ENCODE measurements around the gene STK24. TPM values are rescaled to one million over a fixed set of nuclear protein-coding genes. Genes with fewer than 3 reads are reported as not detected.

STK24 gene
- total RNA-seq, 2 donors from 2014 or later = 50.8 to 80.3 TPM

DNA sequence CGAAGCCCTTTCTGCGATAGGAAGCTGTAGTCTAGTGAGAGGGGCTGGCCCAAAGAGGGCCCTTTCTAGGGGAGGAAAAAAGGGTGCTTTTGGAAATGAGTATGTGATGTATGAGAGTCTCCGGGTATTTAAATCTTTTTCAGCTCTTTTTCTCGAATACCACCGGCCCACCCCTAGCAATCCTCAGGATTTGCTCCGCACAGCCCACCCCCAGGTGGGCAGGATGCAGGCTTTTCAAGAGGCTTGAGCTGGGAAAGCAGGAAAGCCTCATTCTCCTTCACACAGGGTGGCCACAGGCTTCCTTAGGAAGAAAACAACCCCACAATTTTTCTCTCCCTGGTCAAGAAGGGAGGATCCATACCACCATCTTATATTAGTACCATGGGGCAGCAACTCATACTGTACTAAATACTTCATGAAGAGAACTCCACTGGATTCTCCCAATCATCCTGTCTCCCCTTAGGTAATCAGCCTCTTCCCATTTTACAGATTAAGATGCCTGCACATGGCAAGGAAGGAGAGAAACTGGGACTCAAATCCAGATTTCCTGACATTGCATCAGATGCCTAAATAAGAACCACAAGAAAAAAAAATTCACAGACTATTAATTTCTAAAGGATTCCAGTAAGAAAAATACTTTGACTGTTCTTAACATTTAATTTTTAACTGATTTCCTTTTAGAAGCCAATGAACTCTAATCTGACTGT is 84.4 kb downstream of the STK24 start:
- Histone ChIP-seq H3K4me1 (ENCODE audit: control insufficient read depth in 1 of 2, low read depth in 2 of 2) (peaks cover 2 to 9% of the 10 kb centered on the region in 2 donors), H3K9me3 (no peaks in the 10 kb centered on the region), H3K27me3 (replicated peaks; ENCODE audit: insufficient read depth) (no peaks in the 10 kb centered on the region), H3K4me3 (no peak overlapping the region), H3K36me3 (no peaks in the 10 kb centered on the region), H3K27ac (no peak overlapping the region)
- no peak for ATAC-seq (ENCODE audit: insufficient number of reproducible peaks, low FRiP score, low read depth)
- TF ChIP-seq, protein P1, sequence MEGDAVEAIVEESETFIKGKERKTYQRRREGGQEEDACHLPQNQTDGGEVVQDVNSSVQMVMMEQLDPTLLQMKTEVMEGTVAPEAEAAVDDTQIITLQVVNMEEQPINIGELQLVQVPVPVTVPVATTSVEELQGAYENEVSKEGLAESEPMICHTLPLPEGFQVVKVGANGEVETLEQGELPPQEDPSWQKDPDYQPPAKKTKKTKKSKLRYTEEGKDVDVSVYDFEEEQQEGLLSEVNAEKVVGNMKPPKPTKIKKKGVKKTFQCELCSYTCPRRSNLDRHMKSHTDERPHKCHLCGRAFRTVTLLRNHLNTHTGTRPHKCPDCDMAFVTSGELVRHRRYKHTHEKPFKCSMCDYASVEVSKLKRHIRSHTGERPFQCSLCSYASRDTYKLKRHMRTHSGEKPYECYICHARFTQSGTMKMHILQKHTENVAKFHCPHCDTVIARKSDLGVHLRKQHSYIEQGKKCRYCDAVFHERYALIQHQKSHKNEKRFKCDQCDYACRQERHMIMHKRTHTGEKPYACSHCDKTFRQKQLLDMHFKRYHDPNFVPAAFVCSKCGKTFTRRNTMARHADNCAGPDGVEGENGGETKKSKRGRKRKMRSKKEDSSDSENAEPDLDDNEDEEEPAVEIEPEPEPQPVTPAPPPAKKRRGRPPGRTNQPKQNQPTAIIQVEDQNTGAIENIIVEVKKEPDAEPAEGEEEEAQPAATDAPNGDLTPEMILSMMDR (IDR thresholded peaks at IDR 0.05) = no peak
- DNase-seq (ENCODE audit: low spot score) = no peak

DNA sequence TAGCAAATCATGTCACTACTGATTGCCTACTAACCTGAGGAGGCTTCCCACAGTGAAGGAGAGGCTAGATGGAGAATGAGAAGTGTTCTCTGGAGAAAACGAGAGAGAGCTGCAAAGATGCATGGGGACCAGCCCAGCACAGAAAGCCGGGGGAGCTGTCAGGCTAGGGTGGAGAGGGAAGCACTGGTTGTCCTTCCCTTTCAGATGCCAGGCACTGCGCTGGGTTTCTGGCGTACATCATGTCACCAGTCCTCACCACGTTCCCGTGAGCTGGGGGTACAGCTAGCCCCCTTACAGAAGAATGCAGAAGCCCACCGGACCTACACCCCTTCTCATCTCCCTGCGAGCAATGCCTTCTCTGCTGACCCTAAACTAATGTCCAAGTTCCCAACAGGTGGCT is 86.0 kb downstream of the STK24 start:
- DNase-seq (ENCODE audit: low spot score) = no peak

DNA sequence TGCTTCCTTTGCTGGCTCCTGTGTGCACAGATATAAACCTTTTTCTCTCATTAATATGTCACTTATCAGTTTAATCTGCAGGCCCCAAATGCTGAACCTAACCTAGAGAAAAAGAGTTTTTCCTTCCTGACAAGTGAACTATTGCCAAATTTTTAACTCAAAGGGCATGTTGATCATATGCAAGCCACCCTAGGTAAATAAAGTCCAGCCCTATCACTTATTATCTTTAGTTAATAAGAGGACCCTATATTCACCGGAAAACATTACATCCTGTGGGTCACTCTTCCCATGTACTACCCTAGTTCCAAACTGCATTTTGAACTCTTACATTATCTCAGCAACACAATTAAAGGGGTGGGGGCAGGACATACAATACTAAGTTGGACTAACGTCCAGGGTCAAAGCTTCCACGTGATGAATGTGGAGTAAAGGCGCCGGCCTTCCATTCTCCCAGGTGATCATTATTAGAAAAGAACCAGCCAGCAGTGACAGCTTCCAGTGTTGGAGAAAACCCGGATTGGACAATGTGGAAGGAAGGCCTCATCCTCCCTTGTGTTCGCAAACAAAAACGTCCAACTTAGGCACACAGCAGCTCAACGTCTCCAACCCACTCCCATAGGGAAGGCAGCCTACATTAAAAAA is 86.6 kb downstream of the STK24 start:
- H3K27ac ChIP-seq = no peak overlapping the region
- TF ChIP-seq, protein P1 (IDR thresholded peaks at IDR 0.05) = no peak
- DNase-seq (ENCODE audit: low spot score) = no peak

More for the DNA sequence above, 86.0 kb downstream of the STK24 start:
- Histone ChIP-seq H3K27ac (no peak overlapping the region), H3K36me3 (no peaks in the 10 kb centered on the region), H3K4me1 (ENCODE audit: control insufficient read depth in 1 of 2, low read depth in 2 of 2) (peaks cover under 1 to 2% of the 10 kb centered on the region in 2 donors), H3K27me3 (replicated peaks; ENCODE audit: insufficient read depth) (no peaks in the 10 kb centered on the region), H3K9me3 (no peaks in the 10 kb centered on the region), H3K4me3 (no peak overlapping the region)
- TF ChIP-seq, protein P1 (IDR thresholded peaks at IDR 0.05) = no peak
- ATAC-seq (ENCODE audit: insufficient number of reproducible peaks, low FRiP score, low read depth) = no peak

DNA sequence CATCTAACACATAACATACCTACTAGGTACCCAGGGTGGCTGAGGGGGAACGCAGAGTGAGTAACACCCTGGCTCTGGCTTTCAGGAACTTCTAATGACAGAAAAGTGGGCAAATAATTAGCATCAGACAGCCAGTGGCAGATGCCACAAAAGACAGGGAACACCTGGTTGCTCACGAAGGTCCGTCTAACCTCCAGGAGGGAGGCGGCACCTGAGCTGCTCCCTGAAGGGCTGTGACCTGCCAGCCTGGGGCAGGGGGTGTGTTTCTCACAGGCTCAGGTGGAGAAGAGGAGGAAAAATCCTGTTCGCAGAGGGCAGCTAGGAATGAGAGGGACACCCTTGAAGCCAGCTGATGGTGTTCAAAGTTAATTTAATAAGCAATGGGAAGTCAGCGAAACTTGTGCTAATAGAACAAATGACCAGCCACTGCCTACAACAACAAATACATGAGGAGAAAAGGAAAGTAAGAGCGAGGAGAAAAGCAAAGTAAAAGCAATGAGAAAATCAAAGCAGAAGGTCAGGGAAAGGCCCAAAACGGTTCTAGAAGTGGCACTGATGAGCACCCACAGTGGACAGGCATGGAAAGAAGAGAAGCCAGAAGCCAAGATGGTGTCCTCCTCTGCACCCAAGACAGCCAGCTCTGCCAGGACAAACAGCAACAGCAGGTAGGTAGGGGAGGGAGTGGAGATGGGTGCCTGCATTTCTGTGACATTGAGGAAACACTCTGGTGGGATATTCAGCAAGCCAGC is 87.3 kb downstream of the STK24 start:
- peaks cover 8 to 13% of the 10 kb centered on the region in 2 donors for H3K4me1 ChIP-seq (ENCODE audit: control insufficient read depth in 1 of 2, low read depth in 2 of 2)
- H3K27ac ChIP-seq = no peak overlapping the region
- no peaks in the 10 kb centered on the region for H3K27me3 ChIP-seq (replicated peaks; ENCODE audit: insufficient read depth)
- no peak overlapping the region for H3K4me3 ChIP-seq
- no peaks in the 10 kb centered on the region for H3K36me3 ChIP-seq
- DNase-seq (ENCODE audit: low spot score) (no peak), ATAC-seq (ENCODE audit: insufficient number of reproducible peaks, low FRiP score, low read depth) (no peak)
- TF ChIP-seq, protein P1 (IDR thresholded peaks at IDR 0.05) = no peak
- H3K9me3 ChIP-seq = no peaks in the 10 kb centered on the region

More for the DNA sequence above, 86.6 kb downstream of the STK24 start:
- H3K27me3 ChIP-seq (replicated peaks; ENCODE audit: insufficient read depth) = no peaks in the 10 kb centered on the region
- no peaks in the 10 kb centered on the region for H3K9me3 ChIP-seq
- H3K36me3 ChIP-seq = no peaks in the 10 kb centered on the region
- H3K4me3 ChIP-seq = no peak overlapping the region
- no peak for ATAC-seq (ENCODE audit: insufficient number of reproducible peaks, low FRiP score, low read depth)
- H3K4me1 ChIP-seq (ENCODE audit: control insufficient read depth in 1 of 2, low read depth in 2 of 2) = peaks cover 6 to 7% of the 10 kb centered on the region in 2 donors

DNA sequence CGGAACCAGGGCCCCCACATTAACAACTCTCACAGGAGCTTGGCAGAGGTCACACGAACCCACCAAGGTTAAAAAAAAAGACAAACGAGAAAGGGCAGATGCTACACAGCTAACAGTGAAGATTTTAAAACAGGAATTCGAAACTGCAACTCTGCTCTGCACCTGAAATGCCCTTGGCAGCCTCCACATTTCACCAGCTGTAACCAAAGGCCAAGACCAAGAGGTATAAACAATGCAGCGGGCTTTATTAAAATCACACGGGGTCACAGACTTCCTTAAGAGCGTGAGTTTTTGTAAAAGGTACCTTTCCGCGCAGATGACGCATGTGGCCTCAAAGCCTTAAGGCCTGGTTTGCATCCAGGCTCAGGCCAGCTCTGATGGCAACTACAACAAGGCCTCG is 88.2 kb downstream of the STK24 start:
- no peak overlapping the region for H3K4me3 ChIP-seq
- ATAC-seq (ENCODE audit: insufficient number of reproducible peaks, low FRiP score, low read depth) (no peak), DNase-seq (ENCODE audit: low spot score) (no peak)
- H3K9me3 ChIP-seq = no peaks in the 10 kb centered on the region
- no peak overlapping the region for H3K27ac ChIP-seq
- TF ChIP-seq, protein P1 (IDR thresholded peaks at IDR 0.05) = no peak
- H3K27me3 ChIP-seq (replicated peaks; ENCODE audit: insufficient read depth) = no peaks in the 10 kb centered on the region
- peaks cover 16 to 21% of the 10 kb centered on the region in 2 donors for H3K4me1 ChIP-seq (ENCODE audit: control insufficient read depth in 1 of 2, low read depth in 2 of 2)
- no peaks in the 10 kb centered on the region for H3K36me3 ChIP-seq
